NOMO-1 treated with DMSO at 0.1 percent for 48 hours (cell line): ENCODE measurements around the gene AGBL3.

Experiments used
- DNase-seq: peaks from one replicate; lab custom pipeline; 2025; ENCODE audit not compliant: unreplicated experiment; lab: John Stamatoyannopoulos, UW

Gene AGBL3

GRCh38 chr7:134986363-134987251 is at the start of gene AGBL3:
AGBL3 (plus strand) TSS chr7:134986508; CDS start chr7:134987934, 1,426 bp downstream.
- peak; percentile 64 for DNase-seq

DNA sequence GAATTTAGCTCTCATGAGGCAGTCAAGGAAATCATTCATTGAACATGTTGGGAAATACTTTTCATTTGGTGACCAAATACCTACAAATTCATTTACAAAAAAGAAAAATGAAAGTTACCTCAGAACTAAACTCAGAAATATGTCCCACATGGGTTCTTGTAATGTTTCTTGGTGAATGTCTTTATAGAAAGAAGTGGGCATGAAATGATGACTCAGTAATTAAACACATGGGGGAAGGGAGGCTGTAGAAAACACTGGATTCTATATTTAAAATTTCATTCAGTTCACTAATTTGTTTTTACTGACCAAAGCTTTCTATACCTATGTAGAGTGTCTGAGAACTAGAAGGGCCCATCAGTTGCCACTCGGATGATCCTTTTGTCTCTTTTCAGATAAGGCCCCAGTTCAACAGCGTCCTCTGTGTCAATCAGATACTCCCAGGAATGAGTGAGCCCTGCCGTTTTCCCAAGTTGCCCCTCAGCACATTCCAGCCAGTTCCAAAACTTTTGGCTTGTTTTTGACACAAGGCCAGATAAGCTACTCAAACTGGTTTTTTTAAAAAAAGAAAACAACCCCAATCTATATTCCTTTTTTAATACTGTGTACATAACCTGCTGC is 49.3 kb upstream of the AGBL3 start:
- DNase-seq = no peak

DNA sequence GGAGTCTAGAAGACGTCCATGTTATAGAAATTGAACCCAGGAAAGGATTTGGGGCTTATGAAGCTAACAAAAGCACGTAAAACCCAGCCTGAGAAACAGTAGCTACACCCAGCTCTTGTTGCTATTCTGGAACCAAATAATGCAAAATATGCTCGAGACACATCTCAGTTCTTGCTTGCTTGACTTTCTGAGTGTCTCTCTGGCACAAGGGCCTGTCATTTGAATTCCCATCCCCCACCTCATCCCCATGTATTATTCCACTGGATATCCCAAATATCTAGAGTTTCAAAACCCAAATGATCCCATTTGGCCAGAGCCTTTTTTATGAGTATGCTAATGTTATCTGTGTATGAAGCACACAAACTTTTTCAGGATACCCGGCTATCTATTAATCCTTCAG is 48.2 kb upstream of the AGBL3 start:
- DNase-seq = no peak

GRCh38 chr7:134939136-134939535 is 47.2 kb upstream of the AGBL3 start:
- DNase-seq = no peak

DNA sequence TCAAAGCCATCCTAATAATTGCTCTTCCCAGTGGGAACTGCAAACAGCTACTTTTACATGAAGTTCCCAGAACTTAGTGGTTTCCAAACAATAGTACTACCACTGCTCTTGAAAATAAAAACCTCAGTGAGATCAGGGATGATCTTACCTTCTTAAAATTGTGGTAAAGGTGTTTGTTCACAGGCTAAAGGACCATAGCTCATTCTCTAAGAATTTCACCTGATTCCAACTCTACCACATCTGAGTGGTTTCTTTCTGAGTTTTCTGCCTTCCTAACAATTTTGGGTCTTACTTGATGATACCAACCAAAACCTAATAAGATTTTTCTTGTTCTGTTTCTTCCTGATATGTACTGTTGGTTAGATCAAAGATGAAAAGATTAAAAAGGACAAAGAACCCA is 45.6 kb upstream of the AGBL3 start:
- no peak for DNase-seq

DNA sequence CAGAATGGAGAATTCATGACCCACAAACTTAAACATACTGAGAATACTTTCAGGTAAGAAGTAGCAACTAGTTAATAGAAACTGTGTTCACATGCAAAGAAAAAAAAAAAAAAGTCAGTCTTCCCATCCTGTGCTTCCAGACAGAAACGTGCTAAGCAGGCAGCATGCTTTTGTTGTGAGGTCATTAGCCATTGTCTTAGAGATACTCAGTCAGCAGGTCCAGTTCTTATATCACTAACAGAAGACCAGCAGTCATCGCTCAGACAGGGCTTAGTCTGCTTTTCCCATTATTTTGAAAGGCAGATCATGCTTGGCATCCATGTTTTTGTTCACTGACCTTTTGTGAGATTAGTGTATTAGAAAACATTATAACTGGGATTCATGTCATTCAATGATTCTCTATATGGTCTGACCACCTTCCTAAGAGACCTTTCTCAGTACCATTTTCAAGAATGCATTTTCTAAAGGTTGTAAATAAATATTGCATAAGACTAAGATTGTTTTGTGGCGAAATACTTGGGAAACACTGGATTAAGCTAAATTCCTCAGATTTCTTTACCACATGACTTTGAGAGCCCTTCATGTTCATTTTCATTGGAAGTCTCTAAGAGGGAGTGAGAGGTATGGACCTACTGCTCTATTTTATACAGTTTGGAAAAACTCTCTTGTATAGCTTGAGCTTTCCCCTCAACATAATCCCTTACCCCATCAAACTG is 45.0 kb upstream of the AGBL3 start:
- DNase-seq = no peak

GRCh38 chr7:134941952-134942351 is 44.4 kb upstream of the AGBL3 start:
- DNase-seq = no peak

DNA sequence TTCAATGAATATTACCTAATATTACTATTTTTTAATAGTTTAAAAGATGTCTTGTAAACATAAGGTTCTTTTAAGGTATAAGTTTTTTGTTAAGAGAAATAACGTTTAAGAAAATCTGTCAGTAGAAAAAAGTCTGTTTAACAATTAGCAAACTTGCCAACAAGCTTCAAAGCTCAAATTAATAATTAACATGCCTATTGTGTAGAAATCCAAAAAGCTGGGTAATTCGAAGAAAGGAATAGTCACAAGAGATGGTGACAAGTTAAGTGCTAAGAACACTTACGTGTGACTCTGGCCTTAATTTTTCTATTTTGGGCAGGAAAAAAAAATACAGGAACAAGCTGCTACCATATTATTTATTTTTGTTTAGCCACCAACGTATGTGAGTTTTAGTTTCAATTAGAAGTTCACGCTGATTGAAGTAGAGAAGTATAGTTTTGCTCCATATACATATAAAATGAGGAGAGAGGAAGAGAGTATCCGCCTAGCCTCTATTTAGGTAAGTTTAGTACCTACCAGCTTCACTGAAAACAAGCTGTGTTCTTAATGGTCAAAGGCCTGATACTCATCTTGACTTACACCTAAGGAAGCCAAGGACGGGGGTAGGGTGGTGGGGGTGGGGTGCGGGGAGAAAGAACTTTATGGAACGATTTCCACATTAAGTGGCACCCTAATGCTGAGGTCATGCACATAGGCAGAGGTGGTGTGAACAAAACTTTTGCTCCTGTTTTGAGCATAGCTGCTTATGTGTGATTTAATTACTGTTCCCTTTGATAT is 43.4 kb upstream of the AGBL3 start:
- DNase-seq = no peak

DNA sequence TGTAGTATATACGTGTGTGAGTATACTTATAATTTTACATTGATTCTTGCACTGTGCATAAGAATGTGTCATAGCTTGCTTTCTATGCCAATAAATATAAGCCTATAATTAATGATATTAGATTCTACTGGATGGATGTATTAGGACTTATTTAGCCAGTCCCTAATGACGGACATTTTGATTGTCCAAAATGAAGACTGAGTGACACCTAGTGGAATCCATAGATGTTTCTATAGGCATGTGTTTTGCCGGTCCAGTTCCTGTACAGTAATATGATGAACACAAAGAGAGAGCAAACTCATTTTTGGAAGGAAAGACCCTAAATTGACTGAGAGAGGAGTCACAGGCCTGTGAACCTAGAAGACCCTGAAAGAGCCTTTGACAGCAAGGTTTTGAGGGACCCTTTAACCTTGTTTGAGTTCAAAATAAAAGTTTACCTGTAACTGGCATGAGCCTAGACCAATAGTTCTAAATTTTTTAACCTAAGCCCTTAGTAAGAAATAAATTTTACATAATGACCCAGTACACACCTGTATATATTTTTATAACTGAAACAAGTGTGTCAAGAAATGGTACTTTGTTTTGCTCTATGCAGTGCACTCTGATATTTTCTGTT is 42.4 kb upstream of the AGBL3 start:
- DNase-seq = no peak

- DNase-seq = no peak
Measured at GRCh38 chr7:134945691-134946090, 40.6 kb upstream of the AGBL3 start.

- no peak for DNase-seq
Measured at GRCh38 chr7:134946260-134946659, 40.0 kb upstream of the AGBL3 start.

DNA sequence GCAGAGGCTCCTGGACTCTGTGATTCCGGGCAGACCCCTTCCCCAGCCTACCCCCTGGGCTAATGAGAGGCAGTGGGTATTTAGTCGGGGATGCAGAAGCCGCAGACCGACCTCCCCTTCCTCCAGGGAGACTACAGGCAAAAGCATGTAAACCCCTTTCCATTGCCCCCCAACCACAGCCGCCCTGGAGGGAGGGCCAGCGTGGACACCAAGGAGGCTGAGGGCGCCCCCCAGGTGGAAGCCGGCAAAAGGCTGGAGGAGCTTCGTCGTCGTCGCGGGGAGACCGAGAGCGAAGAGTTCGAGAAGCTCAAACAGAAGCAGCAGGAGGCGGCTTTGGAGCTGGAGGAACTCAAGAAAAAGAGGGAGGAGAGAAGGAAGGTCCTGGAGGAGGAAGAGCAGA is 39.0 kb upstream of the AGBL3 start:
- no peak for DNase-seq

DNA sequence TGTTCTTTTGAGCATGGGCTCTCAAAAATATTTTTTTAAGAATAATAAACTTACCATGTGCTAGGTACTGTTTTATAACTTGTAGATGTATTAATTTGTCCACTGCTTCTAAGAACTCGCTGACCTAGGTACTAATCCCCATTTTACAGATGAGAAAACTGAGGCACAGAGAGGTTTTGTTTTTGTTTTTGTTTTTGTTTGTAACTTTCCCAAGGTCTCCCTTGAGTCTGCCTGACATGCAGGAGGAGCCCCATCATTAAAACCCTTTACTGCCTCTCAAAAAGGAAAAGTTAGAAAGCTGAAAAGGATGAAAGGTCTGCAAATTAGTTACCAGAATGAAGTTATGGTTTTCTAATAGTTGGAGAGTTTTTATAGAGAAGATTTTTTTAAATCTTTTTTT is 38.5 kb upstream of the AGBL3 start:
- DNase-seq = no peak

DNA sequence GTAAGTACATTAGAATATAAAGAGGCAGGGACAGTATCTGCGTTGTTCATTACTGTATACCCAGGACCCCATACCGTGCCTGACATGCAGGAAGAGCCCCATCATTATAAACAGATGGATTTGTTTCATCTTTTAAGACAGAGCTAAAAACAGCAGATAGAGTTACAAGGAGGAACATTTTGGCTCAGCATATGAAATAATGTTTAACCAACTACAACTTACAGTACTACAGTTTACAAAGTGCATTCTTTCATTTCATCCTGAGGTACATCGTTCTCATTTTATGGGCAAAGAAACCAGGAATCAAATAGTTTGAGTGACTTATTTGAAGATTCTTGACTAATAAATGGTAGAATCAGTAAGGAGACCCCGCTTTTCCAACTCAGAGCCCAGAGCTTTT is 38.1 kb upstream of the AGBL3 start:
- no peak for DNase-seq

DNA sequence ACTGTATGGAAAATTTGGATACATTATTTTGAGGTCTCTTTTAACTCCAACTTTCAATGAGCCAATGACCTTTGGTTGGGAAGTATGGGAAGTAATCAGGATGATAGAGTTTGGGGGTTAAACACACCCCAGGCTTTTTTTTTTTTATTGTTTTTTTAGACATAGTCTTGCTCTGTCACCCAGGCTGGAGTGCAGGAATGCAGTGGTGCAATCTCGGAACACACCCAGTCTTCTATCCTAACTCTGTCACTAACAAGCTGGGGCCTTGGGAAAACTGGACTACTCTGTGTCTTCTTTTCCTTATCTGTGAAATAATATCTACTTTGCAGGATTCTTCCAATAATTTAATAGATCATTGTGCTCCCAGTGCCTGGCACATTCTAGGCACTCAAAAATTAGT is 37.6 kb upstream of the AGBL3 start:
- no peak for DNase-seq

- no peak for DNase-seq
Measured at GRCh38 chr7:134949171-134949570, 37.1 kb upstream of the AGBL3 start.

- peak; percentile 6 for DNase-seq
Measured at GRCh38 chr7:134954197-134955082, 31.9 kb upstream of the AGBL3 start.

DNA sequence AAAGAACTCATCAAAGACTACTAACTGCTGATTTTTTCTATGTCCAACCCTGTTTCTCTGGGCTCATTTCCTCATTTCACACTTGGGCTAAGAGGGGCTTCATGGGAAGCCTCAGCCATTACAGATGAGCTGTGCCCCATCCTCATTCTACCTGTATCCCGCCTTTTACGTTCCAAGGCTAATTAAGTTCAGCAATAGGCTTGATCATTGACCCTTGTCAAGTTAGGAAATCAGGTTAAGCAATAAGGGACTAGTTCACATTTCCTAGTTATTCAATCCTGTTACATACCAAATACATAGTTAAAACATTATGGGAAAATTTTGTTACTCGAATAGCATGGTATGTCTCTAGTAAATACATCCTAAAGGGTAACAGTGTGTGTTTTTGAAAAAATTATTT is 29.3 kb upstream of the AGBL3 start:
- DNase-seq = no peak

GRCh38 chr7:134959810-134960209 is 26.5 kb upstream of the AGBL3 start:
- DNase-seq = no peak

DNA sequence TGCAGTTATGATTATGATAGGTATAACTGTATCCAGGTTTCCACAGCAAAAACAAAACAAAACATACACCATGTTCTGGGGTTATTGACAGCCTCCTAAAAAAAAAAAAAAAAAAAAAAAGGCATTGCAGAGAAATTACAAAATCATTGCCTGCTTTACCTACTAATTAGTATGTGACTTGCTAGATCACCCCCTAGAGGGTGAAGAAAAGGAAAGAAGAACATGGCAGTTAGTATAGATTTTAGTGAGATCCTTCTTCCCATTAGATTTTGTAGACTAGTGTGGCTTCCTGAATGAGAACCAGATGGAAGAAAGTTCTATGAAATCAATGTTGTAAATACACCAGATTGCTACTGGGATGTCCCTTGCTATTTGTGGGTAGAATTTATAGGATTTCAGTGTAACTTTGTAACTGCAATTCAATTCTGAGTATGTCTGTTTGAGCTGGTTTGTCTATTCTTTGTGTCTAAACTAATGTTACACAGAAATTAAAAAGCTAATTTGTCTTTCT is 24.0 kb upstream of the AGBL3 start:
- DNase-seq = no peak
